Spleen (tissue), 11 donors: ENCODE measurements around the gene NEUROD4. TPM values are rescaled to one million over a fixed set of nuclear protein-coding genes. Genes with fewer than 3 reads are reported as not detected.

Source experiments
- DNase-seq: peaks from one replicate; pipeline ENCODE4 v3.0.0-alpha.2; 2020
- H3K27ac ChIP-seq, 8 donors: fragments of 200-600 bp; sonication (generic) in 7 of 8; 1 replicate in 4 of 8; 2 replicates in 4 of 8; pipeline versions ENCODE4 v1.5.0 to v1.8.0; 2016 to 2021; ENCODE audit warnings: inconsistent platforms in 4 of 8, mild to moderate bottlenecking in 4 of 8, moderate library complexity in 1 of 8
- H3K27me3 ChIP-seq, 7 donors: fragments of 200-600 bp; sonication (generic) in 6 of 7; replicated peaks in 1 of 7; 1 replicate in 4 of 7; 2 replicates in 3 of 7; pipeline versions ENCODE4 v1.5.0 to v1.8.0; 2016 to 2021; ENCODE audit warnings: inconsistent platforms in 3 of 7, mild to moderate bottlenecking in 1 of 7
- H3K36me3 ChIP-seq, 6 donors: fragments of 200-600 bp; sonication (generic) in 5 of 6; 1 replicate in 4 of 6; 2 replicates in 2 of 6; pipeline versions ENCODE4 v1.5.0 to v1.8.0; 2016 to 2021; ENCODE audit warnings: inconsistent platforms in 2 of 6
- H3K4me1 ChIP-seq, 6 donors: fragments of 200-600 bp; sonication (generic) in 5 of 6; 1 replicate in 3 of 6; 2 replicates in 3 of 6; pipeline versions ENCODE4 v1.5.0 to v1.8.0; 2016 to 2021; ENCODE audit warnings: inconsistent platforms in 3 of 6
- H3K4me3 ChIP-seq, 8 donors: fragments of 200-600 bp; sonication (generic) in 7 of 8; 1 replicate in 4 of 8; 2 replicates in 4 of 8; pipeline versions ENCODE4 v1.5.0 to v1.8.0; 2016 to 2021; ENCODE audit warnings: inconsistent platforms in 4 of 8, mild to moderate bottlenecking in 4 of 8, moderate library complexity in 2 of 8
- H3K9me3 ChIP-seq, 8 donors: fragments of 200-600 bp; sonication (generic) in 7 of 8; 1 replicate in 4 of 8; 2 replicates in 4 of 8; pipeline versions ENCODE4 v1.5.0 to v1.8.0; 2016 to 2021; ENCODE audit warnings: inconsistent platforms in 4 of 8
- CTCF ChIP-seq, 11 experiments: fragments of 200-600 bp in 7 of 11; fragments of 450-650 bp in 4 of 11; sonication (generic) in 4 of 11; IDR thresholded peaks in 8 of 11; conservative IDR thresholded peaks in 3 of 11; 1 replicate in 7 of 11; 2 replicates in 4 of 11; pipeline versions ENCODE4 v1.4.0 to v1.8.0; 2016 to 2021; ENCODE audit warnings: antibody characterized with exemption in 11 of 11, inconsistent platforms in 4 of 11, mild to moderate bottlenecking in 1 of 11
- POLR2A ChIP-seq, 3 donors: fragments of 450-650 bp; IDR thresholded peaks; one replicate each; pipeline ENCODE4 v1.5.1; 2017; ENCODE audit warnings: antibody characterized with exemption in 3 of 3, mild to moderate bottlenecking in 1 of 3
- POLR2AphosphoS5 ChIP-seq, 3 donors: sonication (generic); formaldehyde crosslinking; IDR thresholded peaks; one replicate each; pipeline ENCODE4 v1.5.1; 2017; ENCODE audit warnings: antibody characterized with exemption in 3 of 3
- WGBS, 5 donors: extraction: QIAGEN DNeasy Blood & Tissue Kit in 3 of 5; methylation state at CpG; one replicate each; pipeline versions ENCODE4 v1.1.5 to v1.1.7; 2013 to 2018; 5-methylcytosine and 5-hydroxymethylcytosine counted together
- intact Hi-C: fragments of 100-400 bp; cut with DNase I; formaldehyde crosslinking; loops from one replicate; pipeline ENCODE4 v1.15.0; 2023; ENCODE audit warnings: low total_unique reads
- polyA plus RNA-seq, 3 donors: library from polyadenylated mRNA; stranded (reverse); fragments of 200-250 nt; gene quantifications; one replicate each; pipeline ENCODE4 v1.2.1, GENCODE V29; 2013
- total RNA-seq, 7 donors: library from RNA; depleted of rRNA in 3 of 7; stranded (reverse); fragments of >200 nt in 3 of 7; fragmentation: NEBNext Ultra II Directional in 4 of 7; extraction: Animal tissue kit (Norgen Biotek cat#: 25700) in 4 of 7; gene quantifications; one replicate each; pipeline versions ENCODE4 v1.1.0 to v1.2.1, GENCODE V29; 2016 to 2021
- donor health status: healthy with polysubstance abuse.
- donor health status: DM: no; HTN: no; CAD: no; lungs with moderate emphysema.
- donor health status: DM: no; HTN: no; CAD: no.
- donor health status: Bipolar disorder and iron deficiency.
- donor health status: healthy.
- donor health status: DM: no; HTN: no; CAD: no.
- donor health status: DM: yes; HTN: yes; CAD: no.

The NEUROD4 gene
- total and polyA plus RNA-seq, 10 donors = not detected

- H3K4me3 ChIP-seq = no peak overlapping the region
- WGBS, 5 donors = 35 to 41% (median 38%) methylated on average over 8 of the region's 8 CpGs
- intact Hi-C loops = loop anchor here (5.0 to 10.0 kb wide), 3 partner anchors 76 to 349 kb away; partner anchors contain the start of gene MUCL1
- H3K27ac ChIP-seq = no peak overlapping the region
- peak; percentile 87 for DNase-seq
- peaks cover 0 to 19% (median 0%) of the 10 kb centered on the region in 7 donors for H3K27me3 ChIP-seq
- H3K4me1 ChIP-seq = no peaks in the 10 kb centered on the region
- TF ChIP-seq POLR2AphosphoS5 (IDR thresholded peaks at IDR 0.05) (no peak), POLR2A (IDR thresholded peaks at IDR 0.05) (no peak), CTCF (IDR thresholded peaks at IDR 0.05 in 8 of 11, conservative IDR thresholded peaks at IDR 0.05 in 3 of 11) (peak; percentile 73 to 87 (median 80))
- H3K9me3 ChIP-seq = no peaks in the 10 kb centered on the region
- no peaks in the 10 kb centered on the region for H3K36me3 ChIP-seq
These were observed 53.6 kb downstream of the NEUROD4 start for GRCh38 chr12:55073043-55074022.

- Histone ChIP-seq H3K36me3 (no peaks in the 10 kb centered on the region), H3K27ac (no peak overlapping the region), H3K27me3 (peaks cover 0 to 19% (median 0%) of the 10 kb centered on the region in 7 donors), H3K9me3 (peaks cover 0 to 5% (median 0%) of the 10 kb centered on the region in 8 donors), H3K4me1 (no peaks in the 10 kb centered on the region), H3K4me3 (no peak overlapping the region)
- TF ChIP-seq CTCF (IDR thresholded peaks at IDR 0.05 in 8 of 11, conservative IDR thresholded peaks at IDR 0.05 in 3 of 11) (no peak), POLR2AphosphoS5 (IDR thresholded peaks at IDR 0.05) (no peak)
- WGBS, 5 donors = 11 to 26% (median 18%) methylated on average over 3 of the region's 3 CpGs
- DNase-seq = no peak
- intact Hi-C loops = loop anchor here (5.0 to 10.0 kb wide), 3 partner anchors 78 to 350 kb away; partner anchors contain the start of gene MUCL1
These were observed 55.0 kb downstream of the NEUROD4 start for GRCh38 chr12:55074806-55075205.

Other genes starting within 250 kb of the NEUROD4 start
- gene MUCL1, start 165.5 kb upstream of the NEUROD4 start, total RNA-seq = not detected
- gene MUCL1, start 165.5 kb upstream of the NEUROD4 start, polyA plus RNA-seq = not detected
- gene TESPA1, start 35.2 kb upstream of the NEUROD4 start, total RNA-seq = 10 to 100 TPM in 6 of 7 donors, 1 to 10 TPM in 1; 9.3 to 16.8 (median 13.8) TPM
- 10 to 100 TPM in 1 of 3 donors, 1 to 10 TPM in 2; 7.3 to 10.4 (median 7.7) TPM for gene TESPA1, start 35.2 kb upstream of the NEUROD4 start, polyA plus RNA-seq
- not detected for gene OR9K2, start 106.4 kb downstream of the NEUROD4 start, total RNA-seq
- not detected for gene OR9K2, start 106.4 kb downstream of the NEUROD4 start, polyA plus RNA-seq
- gene OR10A7, start 201.1 kb downstream of the NEUROD4 start, total RNA-seq = not detected
- gene OR10A7, start 201.1 kb downstream of the NEUROD4 start, polyA plus RNA-seq = not detected
- not detected for gene OR6C74, start 224.6 kb downstream of the NEUROD4 start, total RNA-seq
- gene OR6C74, start 224.6 kb downstream of the NEUROD4 start, polyA plus RNA-seq = not detected